GM12878 (cell line): ENCODE results near the gene ACTMAP. TPM values are rescaled to one million over a fixed set of nuclear protein-coding genes. Genes with fewer than 3 reads are reported as not detected.
"Not testable (repeated sequence)": the region's sequence is repeated elsewhere in the genome, so short reads cannot be mapped to it uniquely, and the experiment has no call there.

Source experiments
- ATAC-seq: fragments of 200-7000 bp; cut with Tn5 transposase; 3 replicates; pipeline ENCODE4 v1.9.1; 2020; ENCODE audit warnings: mild to moderate bottlenecking, moderate library complexity
- BruUV-seq: library from RNA; stranded (reverse); fragments of 400-500 nt; replicated peaks from 2 replicates; lab custom pipeline; 2021; lab: Mats Ljungman, UMichigan
- CTCF ChIA-PET: fragments of 300-600 bp; sonication (Branson Sonifier 250); formaldehyde crosslinking; extraction: SDS; loops from one replicate; lab custom pipeline; 2021; ENCODE audit warnings: inconsistent platforms; lab: Yijun Ruan, JAX
- POLR2A ChIA-PET: fragments of 350-600 bp; formaldehyde crosslinking; extraction: SDS; loops from one replicate; lab custom pipeline; 2021; ENCODE audit warnings: inconsistent platforms; lab: Charles Lee
- RAD21 ChIA-PET: fragments of 300-600 bp; sonication (Branson Sonifier 250); formaldehyde crosslinking; loops from one replicate; lab custom pipeline; 2023; ENCODE audit warnings: antibody characterized with exemption; ENCODE audit not compliant: unreplicated experiment; lab: Charles Lee
- SMC1A ChIA-PET: fragments of 300-600 bp; sonication (Branson Sonifier 250); formaldehyde crosslinking; loops from one replicate; lab custom pipeline; 2023; ENCODE audit not compliant: unreplicated experiment, uncharacterized antibody; lab: Charles Lee
- DNase-seq: peaks from one replicate; pipeline ENCODE4 v3.0.0-alpha.2; 2011; ENCODE audit warnings: low read depth, low spot score
- FAIRE-seq: peaks from 3 replicates; lab custom pipeline; 2011; peaks lifted over from hg19 to GRCh38; lab: Jason Lieb, UNC
- H2AFZ ChIP-seq: 2 replicates; pipeline ENCODE4 v1.6.0; 2011; ENCODE audit warnings: low read depth, low read length, control low read depth; ENCODE audit not compliant: control insufficient read depth
- H3K27ac ChIP-seq: 2 replicates; pipeline ENCODE4 v1.5.1; 2011; ENCODE audit warnings: control low read depth; ENCODE audit not compliant: control insufficient read depth, insufficient read depth
- H3K27me3 ChIP-seq, 2 experiments: replicated peaks in 1 of 2; 2 replicates each; pipeline versions ENCODE4 v1.6.0 to v1.6.1; 2011; ENCODE audit warnings: low read length in 1 of 2; ENCODE audit not compliant: control insufficient read depth in 2 of 2, insufficient read depth in 2 of 2
- H3K36me3 ChIP-seq, 2 experiments: 2 replicates each; pipeline ENCODE4 v1.5.1; 2011; ENCODE audit warnings: low read length in 1 of 2; ENCODE audit not compliant: control insufficient read depth in 2 of 2, insufficient read depth in 2 of 2
- H3K4me1 ChIP-seq: 2 replicates; pipeline ENCODE4 v1.6.1; 2011; ENCODE audit warnings: mild to moderate bottlenecking, low read length, moderate library complexity, mixed read lengths; ENCODE audit not compliant: control insufficient read depth, insufficient read depth
- H3K4me2 ChIP-seq: 2 replicates; pipeline ENCODE4 v1.6.0; 2011; ENCODE audit warnings: control low read depth; ENCODE audit not compliant: control insufficient read depth, insufficient read depth
- H3K4me3 ChIP-seq: fragments of 200-600 bp; sonication (generic); 2 replicates; pipeline ENCODE4 v1.5.1; 2016
- H3K79me2 ChIP-seq: 2 replicates; pipeline ENCODE4 v1.6.0; 2011; ENCODE audit warnings: low read length; ENCODE audit not compliant: control insufficient read depth, insufficient read depth
- H3K9ac ChIP-seq: 2 replicates; pipeline ENCODE4 v1.8.0; 2011; ENCODE audit warnings: low read length, control low read depth, mixed read lengths; ENCODE audit not compliant: control insufficient read depth, insufficient read depth
- H3K9me3 ChIP-seq: replicated peaks from 3 replicates; pipeline ENCODE4 v1.5.1; 2011; ENCODE audit warnings: mild to moderate bottlenecking, low read length; ENCODE audit not compliant: control insufficient read depth, insufficient read depth
- H4K20me1 ChIP-seq: 2 replicates; pipeline ENCODE4 v1.6.0; 2011; ENCODE audit not compliant: control insufficient read depth, insufficient read depth
- ATF7 ChIP-seq: fragments of 450-650 bp; IDR thresholded peaks from 2 replicates; pipeline ENCODE4 v1.6.1; 2016; ENCODE audit warnings: low read depth, mild to moderate bottlenecking
- BACH1 ChIP-seq: fragments of 450-650 bp; IDR thresholded peaks from 2 replicates; pipeline ENCODE4 v1.6.1; 2017; ENCODE audit warnings: mild to moderate bottlenecking, borderline replicate concordance
- CBX3 ChIP-seq: fragments of 200-600 bp; sonication (generic); IDR thresholded peaks from 2 replicates; pipeline ENCODE4 v1.6.1; 2016; ENCODE audit warnings: low read depth, borderline replicate concordance
- LARP7 ChIP-seq: fragments of 450-650 bp; IDR thresholded peaks from 2 replicates; pipeline ENCODE4 v1.6.1; 2017; ENCODE audit warnings: mild to moderate bottlenecking
- MXI1 ChIP-seq: fragments of 150-350 bp; IDR thresholded peaks from 2 replicates; pipeline ENCODE4 v1.6.1; 2011; ENCODE audit warnings: low read depth, mild to moderate bottlenecking, inconsistent platforms, low read length, improper control_type of control experiment
- NFIC ChIP-seq: IDR thresholded peaks from 2 replicates; pipeline ENCODE4 v1.6.1; 2012; ENCODE audit warnings: low read depth, mild to moderate bottlenecking, inconsistent platforms, low read length, moderate library complexity
- POLR2AphosphoS2 ChIP-seq: IDR thresholded peaks from 2 replicates; pipeline ENCODE4 v1.6.1; 2011; ENCODE audit warnings: low read depth, mild to moderate bottlenecking, low read length, improper control_type of control experiment, moderate library complexity
- RAD21 ChIP-seq: IDR thresholded peaks from 2 replicates; pipeline ENCODE4 v1.6.1; 2011; ENCODE audit warnings: mild to moderate bottlenecking, low read depth, low read length, moderate library complexity; ENCODE audit not compliant: insufficient read depth
- TCF3 ChIP-seq: IDR thresholded peaks from 2 replicates; pipeline ENCODE4 v1.6.1; 2012; ENCODE audit warnings: low read depth, mild to moderate bottlenecking, low read length, borderline replicate concordance; ENCODE audit not compliant: insufficient read depth
- WRNIP1 ChIP-seq: IDR thresholded peaks from 2 replicates; pipeline ENCODE4 v1.6.1; 2011; ENCODE audit warnings: low read depth, low read length, improper control_type of control experiment, borderline replicate concordance
- ZNF24 ChIP-seq: fragments of 450-650 bp; IDR thresholded peaks from 2 replicates; pipeline ENCODE4 v1.6.1; 2017; ENCODE audit warnings: antibody characterized with exemption, mild to moderate bottlenecking
- WGBS: methylation state at CpG from one replicate; pipeline ENCODE4 v1.1.6; 2016; ENCODE audit warnings: low lambda C conversion rate; ENCODE audit not compliant: insufficient replicate concordance, insufficient coverage; ENCODE audit errors: missing lambda C conversion rate; 5-methylcytosine and 5-hydroxymethylcytosine counted together
- in situ Hi-C: fragments of 300-500 bp; cut with MboI; formaldehyde crosslinking; loops from 9 replicates; pipeline ENCODE4 v1.14.3; 2018; ENCODE audit warnings: mixed read lengths
- intact Hi-C: fragments of 100-400 bp; cut with micrococcal nuclease; formaldehyde crosslinking; loops from one replicate; pipeline ENCODE4 v1.14.2; 2022; ENCODE audit not compliant: unreplicated experiment
- polyA plus RNA-seq, 11 experiments: library from polyadenylated mRNA; depleted of rRNA in 4 of 11; unstranded in 6 of 11; stranded (reverse) in 5 of 11; fragments of >200 nt; fragmentation: Nextera tagmentation in 4 of 11; fragmentation: Illumina TruSeq in 1 of 11; extraction: Ambion mirVana in 4 of 11; extraction: Trizol in 1 of 11; gene quantifications; 1 replicate in 1 of 11; 2 replicates in 10 of 11; pipeline versions ENCODE4 v1.2.1 to v1.2.3, GENCODE V29; 2011 to 2016; ENCODE audit warnings: inconsistent platforms in 2 of 11, missing spikeins in 2 of 11, low read depth in 1 of 11
- total RNA-seq, 4 experiments: library from RNA; depleted of rRNA in 3 of 4; stranded (reverse); fragments of >200 nt in 3 of 4; fragmentation: Illumina TruSeq in 1 of 4; extraction: Trizol in 1 of 4; gene quantifications; 2 replicates each; pipeline versions ENCODE4 v1.2.1 to v1.2.3, GENCODE V29; 2013 to 2021

ACTMAP gene
- total and polyA plus RNA-seq, 10 of the 15 experiments (the other 5 are each of a cell fraction or from before 2014, with no cell fraction given) = 3.0 to 26.2 (median 11.1) TPM

GRCh38 chr19:40785526-40785925 lies 35.2 kb upstream of the ACTMAP start:
- Histone ChIP-seq H4K20me1 (no peaks in the 10 kb centered on the region), H2AFZ (no peak overlapping the region), H3K27ac (no peak overlapping the region), H3K79me2 (no peaks in the 10 kb centered on the region), H3K4me1 (peaks cover 9% of the 10 kb centered on the region), H3K4me2 (no peak overlapping the region), H3K27me3 (no peaks in the 10 kb centered on the region), H3K9me3 (no peaks in the 10 kb centered on the region), H3K9ac (no peak overlapping the region), H3K4me3 (no peak overlapping the region), H3K36me3 (no peaks in the 10 kb centered on the region)
- 89% methylated on average over 1 of the region's 1 CpG for WGBS
- in situ Hi-C loops (no loop called here), intact Hi-C loops (no loop called here)
- no TSS peak for BruUV-seq
- no peak; the same call in 2 of the 3 replicates for ATAC-seq
- TF ChIP-seq ATF7 (no peak), NFIC (no peak), WRNIP1 (no peak), RAD21 (no peak), BACH1 (no peak), CBX3 (no peak), TCF3 (no peak), MXI1 (no peak), ZNF24 (no peak), LARP7 (no peak), POLR2AphosphoS2 (no peak)
- RAD21 ChIA-PET = no interaction called here
- no peak for FAIRE-seq
- SMC1A ChIA-PET = no interaction called here
- POLR2A ChIA-PET = interaction anchor here (0.6 kb wide), 1 partner anchor 81 kb away, joined by 6 read pairs; no protein-coding TSS in a partner anchor
- DNase-seq = no peak
- CTCF ChIA-PET = no interaction called here

GRCh38 chr19:40784146-40784545 lies 33.9 kb upstream of the ACTMAP start:
- 98% methylated on average over 2 of the region's 2 CpGs for WGBS
- H2AFZ ChIP-seq, H3K27ac ChIP-seq, RAD21 ChIA-PET, BruUV-seq, DNase-seq, intact Hi-C loops, H3K9me3 ChIP-seq, H3K79me2 ChIP-seq, H3K27me3 ChIP-seq, H3K9ac ChIP-seq, H3K4me3 ChIP-seq, in situ Hi-C loops, H4K20me1 ChIP-seq, H3K4me2 ChIP-seq, POLR2A ChIA-PET, CTCF ChIA-PET, H3K36me3 ChIP-seq, ATAC-seq, FAIRE-seq: not testable (repeated sequence)
- SMC1A ChIA-PET = interaction anchor here (1.3 kb wide), 1 partner anchor 14 kb away, joined by 6 read pairs; the partner anchor contains the start of gene EGLN2
- peaks cover 21% of the 10 kb centered on the region for H3K4me1 ChIP-seq
